Measurements from ENCODE around the gene PSMB3.

Gene PSMB3

GRCh38 chr17:38733982-38734973 lies 18.3 kb upstream of the PSMB3 start:
- no peak for DNase-seq

- DNase-seq: no peak
Observed at GRCh38 chr17:38735161-38735997, 17.2 kb upstream of the PSMB3 start.

- no peak for DNase-seq
Observed at GRCh38 chr17:38738007-38738662, 14.4 kb upstream of the PSMB3 start.

- DNase-seq: no peak
Observed at GRCh38 chr17:38738686-38739085, 13.9 kb upstream of the PSMB3 start.

GRCh38 chr17:38739305-38739704 lies 13.2 kb upstream of the PSMB3 start:
- DNase-seq: no peak

GRCh38 chr17:38740044-38740443 lies 12.5 kb upstream of the PSMB3 start:
- DNase-seq: no peak

- no peak for DNase-seq
Observed at GRCh38 chr17:38740806-38741205, 11.7 kb upstream of the PSMB3 start.

- DNase-seq: no peak
Observed at GRCh38 chr17:38741461-38741860, 11.1 kb upstream of the PSMB3 start.

- no peak for DNase-seq
Observed at GRCh38 chr17:38741921-38742410, 10.6 kb upstream of the PSMB3 start.

- peak; percentile 97 for DNase-seq
Observed at GRCh38 chr17:38742411-38743308, 9.9 kb upstream of the PSMB3 start.

- DNase-seq: peak; percentile 57
Observed at GRCh38 chr17:38743556-38744171, 8.9 kb upstream of the PSMB3 start.

GRCh38 chr17:38745545-38745944 lies 7.0 kb upstream of the PSMB3 start:
- peak; percentile 44 for DNase-seq

GRCh38 chr17:38746004-38746848 lies 6.3 kb upstream of the PSMB3 start:
- no peak for DNase-seq

- no peak for DNase-seq
Observed at GRCh38 chr17:38746849-38747462, 5.6 kb upstream of the PSMB3 start.

GRCh38 chr17:38747463-38748148 lies 4.9 kb upstream of the PSMB3 start:
- no peak for DNase-seq

GRCh38 chr17:38748149-38748891 lies 4.2 kb upstream of the PSMB3 start, which contains the start of gene PCGF2:
TSS of gene PCGF2 (minus strand) at chr17:38748336. CDS start at chr17:38740402, 7,934 bp downstream.
- DNase-seq: peak; percentile 48

- DNase-seq: no peak
Observed at GRCh38 chr17:38748892-38749222, 3.7 kb upstream of the PSMB3 start.

GRCh38 chr17:38749223-38750043 lies 3.1 kb upstream of the PSMB3 start:
- no peak for DNase-seq
